HCT116 (cell line): ENCODE measurements around the gene WSB1.

Experiments used
- CTCF ChIP-seq, 3 experiments: fragments of 200-600 bp in 1 of 3; sonication (generic) in 1 of 3; IDR thresholded peaks in 2 of 3; conservative IDR thresholded peaks in 1 of 3; 2 replicates each; pipeline ENCODE4 v1.5.1; 2012 to 2017; ENCODE audit warnings: low read depth in 2 of 3, low read length in 2 of 3, antibody characterized with exemption in 1 of 3, borderline replicate concordance in 1 of 3, control low read depth in 1 of 3, mild to moderate bottlenecking in 1 of 3, mixed read lengths in 1 of 3, mixed run types in 1 of 3, moderate library complexity in 1 of 3; ENCODE audit not compliant: insufficient read depth in 1 of 3
- EGR1 ChIP-seq: IDR thresholded peaks from 2 replicates; pipeline ENCODE4 v1.6.1; 2012; ENCODE audit warnings: low read depth
- ELF1 ChIP-seq: IDR thresholded peaks from 2 replicates; pipeline ENCODE4 v1.6.1; 2012; ENCODE audit warnings: low read depth, borderline replicate concordance
- EZH2 ChIP-seq: fragments of 200-600 bp; sonication (generic); IDR thresholded peaks from 2 replicates; pipeline ENCODE4 v1.6.1; 2017; ENCODE audit warnings: antibody characterized with exemption, mixed run types
- EZH2phosphoT487 ChIP-seq: fragments of 200-600 bp; IDR thresholded peaks from 2 replicates; pipeline ENCODE4 v1.6.1; 2018; ENCODE audit warnings: antibody characterized with exemption, borderline replicate concordance
- FOSL1 ChIP-seq: IDR thresholded peaks from 2 replicates; pipeline ENCODE4 v1.6.1; 2012; ENCODE audit warnings: low read depth
- MAX ChIP-seq: IDR thresholded peaks from 2 replicates; pipeline ENCODE4 v1.6.1; 2012
- POLR2A ChIP-seq: IDR thresholded peaks from 2 replicates; pipeline ENCODE4 v1.7.0; 2011; ENCODE audit warnings: borderline replicate concordance; ENCODE audit not compliant: insufficient read depth, insufficient read length; ENCODE audit errors: extremely low read depth
- TCF7L2 ChIP-seq: IDR thresholded peaks from 2 replicates; pipeline ENCODE4 v1.7.0; 2011; ENCODE audit warnings: borderline replicate concordance, inconsistent platforms; ENCODE audit not compliant: insufficient read depth, insufficient read length; ENCODE audit errors: extremely low read depth
- YY1 ChIP-seq: IDR thresholded peaks from 2 replicates; pipeline ENCODE4 v1.6.1; 2011; ENCODE audit warnings: low read length, low read depth, moderate library complexity, mild to moderate bottlenecking; ENCODE audit not compliant: insufficient replicate concordance; ENCODE audit errors: extremely low read depth

DNA sequence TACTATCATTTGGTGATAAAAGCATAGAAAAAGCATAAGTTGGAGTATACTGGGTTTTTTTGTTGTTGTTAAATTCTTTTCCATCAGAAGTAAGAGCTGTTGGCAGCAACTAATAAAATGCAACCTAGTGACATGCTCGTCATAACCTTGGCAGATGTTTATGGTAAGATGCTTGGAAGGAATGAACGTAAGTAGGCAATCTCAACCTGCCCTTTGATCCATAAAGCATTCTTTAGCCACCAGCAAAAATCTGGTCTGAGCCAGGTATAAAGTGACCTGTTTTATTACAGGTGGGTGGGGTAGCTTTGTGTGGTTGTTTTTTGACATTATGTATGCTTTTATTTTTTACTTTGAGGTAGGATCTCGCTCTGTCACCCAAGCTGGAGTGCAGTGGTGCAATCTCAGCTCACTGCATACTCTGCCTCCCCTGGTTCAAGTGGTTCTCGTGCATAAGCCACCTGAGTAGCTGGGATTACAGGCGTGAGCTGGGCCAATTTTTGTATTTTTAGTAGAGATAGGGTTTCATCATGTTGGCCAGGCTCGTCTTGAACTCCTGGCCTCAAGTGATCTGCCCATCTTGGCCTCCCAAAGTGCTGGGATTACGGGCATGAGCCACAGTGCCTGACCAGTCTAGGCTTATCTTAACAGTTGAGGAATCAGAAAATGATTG lies 22.0 kb downstream of the WSB1 start:
- TF ChIP-seq CTCF (IDR thresholded peaks at IDR 0.05 in 2 of 3, conservative IDR thresholded peaks at IDR 0.05 in 1 of 3; ENCODE audit: borderline replicate concordance in 1 of 3, insufficient read depth in 1 of 3, low read depth in 2 of 3, low read length in 2 of 3) (no peak), POLR2A (no peak), FOSL1 (no peak), EZH2phosphoT487 (no peak), EGR1 (no peak), MAX (no peak), TCF7L2 (no peak), EZH2 (no peak), YY1 (no peak), ELF1 (no peak)
